ENCODE measurements around the gene TEX9.

Gene TEX9

GRCh38 chr15:56342653-56343052, 22.6 kb upstream of the TEX9 start:
- Histone ChIP-seq H3K4me3 (ENCODE audit: low read length) (no peak overlapping the region), H3K9ac (ENCODE audit: low read depth, low read length) (no peak overlapping the region), H3K36me3 (ENCODE audit: insufficient read depth, low read length) (no peaks in the 10 kb centered on the region), H3K9me3 (replicated peaks; ENCODE audit: low read length) (no peaks in the 10 kb centered on the region), H3K4me2 (ENCODE audit: low read length) (no peak overlapping the region), H3K27me3 (ENCODE audit: control insufficient read depth, insufficient read depth, low read length) (no peaks in the 10 kb centered on the region), H3K4me1 (ENCODE audit: control insufficient read depth, insufficient read depth, low read length) (no peaks in the 10 kb centered on the region)

- Histone ChIP-seq H3K27me3 (ENCODE audit: control insufficient read depth, insufficient read depth, low read length) (no peaks in the 10 kb centered on the region), H3K4me2 (ENCODE audit: low read length) (no peak overlapping the region), H3K9ac (ENCODE audit: low read depth, low read length) (no peak overlapping the region), H3K4me3 (ENCODE audit: low read length) (no peak overlapping the region), H3K4me1 (ENCODE audit: control insufficient read depth, insufficient read depth, low read length) (no peaks in the 10 kb centered on the region), H3K9me3 (replicated peaks; ENCODE audit: low read length) (no peaks in the 10 kb centered on the region), H3K36me3 (ENCODE audit: insufficient read depth, low read length) (no peaks in the 10 kb centered on the region)
These were observed 21.3 kb upstream of the TEX9 start for GRCh38 chr15:56343879-56344278.

DNA sequence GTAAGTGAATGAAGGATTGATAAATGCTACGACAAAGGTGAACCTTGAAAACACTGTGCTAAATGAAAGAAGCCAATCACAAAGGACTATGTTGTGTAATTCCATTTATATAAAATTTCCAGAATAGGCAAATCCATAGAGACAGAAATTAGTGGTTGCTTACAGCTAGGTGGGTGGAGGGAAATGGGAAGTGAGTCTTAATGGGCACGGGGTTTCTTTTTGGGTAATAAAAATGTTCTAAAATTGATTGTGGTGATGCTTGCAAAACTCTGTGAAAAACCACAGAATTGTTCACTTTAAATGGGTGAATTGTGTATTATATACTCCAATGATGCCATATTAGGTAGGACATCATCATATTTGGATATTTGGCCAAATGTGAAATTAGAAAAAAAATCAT, 20.9 kb upstream of the TEX9 start:
- no peaks in the 10 kb centered on the region for H3K36me3 ChIP-seq (ENCODE audit: insufficient read depth, low read length)

GRCh38 chr15:56346414-56346813, 18.8 kb upstream of the TEX9 start:
- H3K9ac ChIP-seq (ENCODE audit: low read depth, low read length): no peak overlapping the region
- no peaks in the 10 kb centered on the region for H3K4me1 ChIP-seq (ENCODE audit: control insufficient read depth, insufficient read depth, low read length)
- no peak overlapping the region for H3K4me3 ChIP-seq (ENCODE audit: low read length)
- H3K9me3 ChIP-seq (replicated peaks; ENCODE audit: low read length): no peaks in the 10 kb centered on the region
- H3K4me2 ChIP-seq (ENCODE audit: low read length): no peak overlapping the region
- H3K36me3 ChIP-seq (ENCODE audit: insufficient read depth, low read length): no peaks in the 10 kb centered on the region
- H3K27me3 ChIP-seq (ENCODE audit: control insufficient read depth, insufficient read depth, low read length): no peaks in the 10 kb centered on the region

More for the DNA sequence above, 20.9 kb upstream of the TEX9 start:
- Histone ChIP-seq H3K4me3 (ENCODE audit: low read length) (no peak overlapping the region), H3K9me3 (replicated peaks; ENCODE audit: low read length) (no peaks in the 10 kb centered on the region), H3K9ac (ENCODE audit: low read depth, low read length) (no peak overlapping the region), H3K4me1 (ENCODE audit: control insufficient read depth, insufficient read depth, low read length) (no peaks in the 10 kb centered on the region), H3K4me2 (ENCODE audit: low read length) (no peak overlapping the region), H3K27me3 (ENCODE audit: control insufficient read depth, insufficient read depth, low read length) (no peaks in the 10 kb centered on the region)

- no peak overlapping the region for H3K4me3 ChIP-seq (ENCODE audit: low read length)
- no peak overlapping the region for H3K4me2 ChIP-seq (ENCODE audit: low read length)
- H3K27me3 ChIP-seq (ENCODE audit: control insufficient read depth, insufficient read depth, low read length): no peaks in the 10 kb centered on the region
- H3K36me3 ChIP-seq (ENCODE audit: insufficient read depth, low read length): no peaks in the 10 kb centered on the region
- H3K9ac ChIP-seq (ENCODE audit: low read depth, low read length): no peak overlapping the region
- peaks cover 12% of the 10 kb centered on the region for H3K4me1 ChIP-seq (ENCODE audit: control insufficient read depth, insufficient read depth, low read length)
- no peaks in the 10 kb centered on the region for H3K9me3 ChIP-seq (replicated peaks; ENCODE audit: low read length)
These were observed 15.7 kb upstream of the TEX9 start for GRCh38 chr15:56349554-56349953.

GRCh38 chr15:56351353-56351752, 13.9 kb upstream of the TEX9 start:
- Histone ChIP-seq H3K27me3 (ENCODE audit: control insufficient read depth, insufficient read depth, low read length) (no peaks in the 10 kb centered on the region), H3K4me1 (ENCODE audit: control insufficient read depth, insufficient read depth, low read length) (peaks cover 15% of the 10 kb centered on the region), H3K9ac (ENCODE audit: low read depth, low read length) (no peak overlapping the region), H3K4me3 (ENCODE audit: low read length) (no peak overlapping the region), H3K9me3 (replicated peaks; ENCODE audit: low read length) (no peaks in the 10 kb centered on the region), H3K36me3 (ENCODE audit: insufficient read depth, low read length) (no peaks in the 10 kb centered on the region), H3K4me2 (ENCODE audit: low read length) (no peak overlapping the region)

DNA sequence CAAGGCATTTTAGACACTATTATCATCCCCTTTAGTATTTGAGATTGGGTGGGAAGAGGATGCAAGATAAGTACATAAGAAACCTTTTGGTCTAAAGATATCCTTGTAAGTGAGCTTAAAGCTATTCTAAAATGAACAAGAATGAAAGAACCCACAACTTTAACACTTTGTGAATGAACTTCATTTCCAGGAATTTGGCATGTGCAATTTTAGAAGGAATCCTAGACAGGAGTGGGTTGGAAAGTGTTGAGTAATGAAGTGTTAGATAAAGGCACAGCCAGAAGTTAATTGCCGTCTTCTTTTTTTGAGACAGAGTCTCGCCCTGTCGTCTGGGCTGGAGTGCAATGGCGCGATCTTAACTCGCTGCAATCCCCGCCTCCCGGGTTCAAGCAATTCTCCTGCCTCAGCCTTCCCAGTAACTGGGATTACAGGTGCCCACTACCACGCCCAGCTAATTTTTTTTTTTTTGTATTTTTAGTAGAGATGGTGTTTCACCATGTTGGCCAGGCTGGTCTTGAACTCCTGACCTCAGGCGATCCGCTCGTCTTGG, 13.2 kb upstream of the TEX9 start:
- Histone ChIP-seq H3K4me1 (ENCODE audit: control insufficient read depth, insufficient read depth, low read length) (peaks cover 22% of the 10 kb centered on the region), H3K27me3 (ENCODE audit: control insufficient read depth, insufficient read depth, low read length) (no peaks in the 10 kb centered on the region), H3K9ac (ENCODE audit: low read depth, low read length) (no peak overlapping the region), H3K36me3 (ENCODE audit: insufficient read depth, low read length) (no peaks in the 10 kb centered on the region), H3K9me3 (replicated peaks; ENCODE audit: low read length) (no peaks in the 10 kb centered on the region), H3K4me2 (ENCODE audit: low read length) (no peak overlapping the region), H3K4me3 (ENCODE audit: low read length) (no peak overlapping the region)

DNA sequence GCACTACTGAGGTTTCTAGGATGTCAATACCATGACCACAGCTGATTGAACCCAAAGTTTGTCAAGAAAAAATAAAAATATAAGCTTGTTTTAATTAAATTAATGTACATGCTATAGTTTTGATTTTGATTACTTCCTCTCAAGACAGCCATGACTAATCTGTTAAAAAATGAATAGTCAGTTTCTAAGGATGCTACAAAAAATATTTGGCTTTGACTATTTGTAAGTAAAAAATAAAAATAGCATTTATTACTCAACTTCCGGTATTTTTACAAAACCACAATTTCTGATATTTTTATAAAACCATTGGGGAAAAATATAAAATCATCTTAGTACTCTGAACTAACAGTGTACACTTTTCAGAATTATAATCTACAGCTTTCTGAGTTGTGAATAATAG, 12.1 kb upstream of the TEX9 start:
- Histone ChIP-seq H3K4me1 (ENCODE audit: control insufficient read depth, insufficient read depth, low read length) (peaks cover 23% of the 10 kb centered on the region), H3K9ac (ENCODE audit: low read depth, low read length) (peak overlapping the region; percentile 54), H3K4me2 (ENCODE audit: low read length) (peak overlapping the region; percentile 31), H3K27me3 (ENCODE audit: control insufficient read depth, insufficient read depth, low read length) (no peaks in the 10 kb centered on the region), H3K9me3 (replicated peaks; ENCODE audit: low read length) (no peaks in the 10 kb centered on the region), H3K4me3 (ENCODE audit: low read length) (no peak overlapping the region), H3K36me3 (ENCODE audit: insufficient read depth, low read length) (no peaks in the 10 kb centered on the region)

- Histone ChIP-seq H3K4me3 (ENCODE audit: low read length) (no peak overlapping the region), H3K27me3 (ENCODE audit: control insufficient read depth, insufficient read depth, low read length) (no peaks in the 10 kb centered on the region), H3K36me3 (ENCODE audit: insufficient read depth, low read length) (no peaks in the 10 kb centered on the region), H3K9ac (ENCODE audit: low read depth, low read length) (peak overlapping the region; percentile 54), H3K4me1 (ENCODE audit: control insufficient read depth, insufficient read depth, low read length) (peaks cover 23% of the 10 kb centered on the region), H3K4me2 (ENCODE audit: low read length) (peak overlapping the region; percentile 12), H3K9me3 (replicated peaks; ENCODE audit: low read length) (no peaks in the 10 kb centered on the region)
These were observed 11.5 kb upstream of the TEX9 start for GRCh38 chr15:56353740-56354139.

DNA sequence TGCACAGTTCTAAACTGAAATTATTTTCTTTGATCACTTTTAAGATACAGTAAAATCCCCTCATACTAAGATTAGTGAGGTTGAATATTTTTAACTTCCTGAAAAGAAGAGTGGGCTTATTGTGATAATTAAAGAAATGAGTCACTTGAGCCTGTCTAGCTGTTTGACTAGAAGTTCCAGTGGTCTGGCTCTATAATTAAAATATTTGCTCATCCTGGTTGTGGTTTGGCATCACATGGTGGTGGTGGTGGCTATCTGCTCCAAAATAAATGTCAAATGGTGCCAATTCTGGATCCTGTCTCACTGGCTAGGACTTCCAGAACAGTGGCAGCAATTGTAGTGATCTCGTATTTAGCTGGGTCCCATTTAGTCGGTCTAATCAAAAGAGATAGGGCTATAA, 8.6 kb upstream of the TEX9 start:
- H3K4me2 ChIP-seq (ENCODE audit: low read length): peak overlapping the region; percentile 1
- H3K9me3 ChIP-seq (replicated peaks; ENCODE audit: low read length): no peaks in the 10 kb centered on the region
- H3K4me3 ChIP-seq (ENCODE audit: low read length): no peak overlapping the region
- H3K36me3 ChIP-seq (ENCODE audit: insufficient read depth, low read length): no peaks in the 10 kb centered on the region
- H3K9ac ChIP-seq (ENCODE audit: low read depth, low read length): no peak overlapping the region
- no peaks in the 10 kb centered on the region for H3K27me3 ChIP-seq (ENCODE audit: control insufficient read depth, insufficient read depth, low read length)
- peaks cover 23% of the 10 kb centered on the region for H3K4me1 ChIP-seq (ENCODE audit: control insufficient read depth, insufficient read depth, low read length)

- H3K4me1 ChIP-seq (ENCODE audit: control insufficient read depth, insufficient read depth, low read length): peaks cover 17% of the 10 kb centered on the region
- H3K27me3 ChIP-seq (ENCODE audit: control insufficient read depth, insufficient read depth, low read length): no peaks in the 10 kb centered on the region
- no peaks in the 10 kb centered on the region for H3K36me3 ChIP-seq (ENCODE audit: insufficient read depth, low read length)
- no peaks in the 10 kb centered on the region for H3K9me3 ChIP-seq (replicated peaks; ENCODE audit: low read length)
- no peak overlapping the region for H3K4me2 ChIP-seq (ENCODE audit: low read length)
- H3K9ac ChIP-seq (ENCODE audit: low read depth, low read length): no peak overlapping the region
- H3K4me3 ChIP-seq (ENCODE audit: low read length): no peak overlapping the region
These were observed 6.6 kb upstream of the TEX9 start for GRCh38 chr15:56358604-56359003.

GRCh38 chr15:56361987-56362386, 3.2 kb upstream of the TEX9 start:
- Histone ChIP-seq H3K36me3 (ENCODE audit: insufficient read depth, low read length) (no peaks in the 10 kb centered on the region), H3K27me3 (ENCODE audit: control insufficient read depth, insufficient read depth, low read length) (no peaks in the 10 kb centered on the region), H3K9ac (ENCODE audit: low read depth, low read length) (no peak overlapping the region), H3K4me2 (ENCODE audit: low read length) (no peak overlapping the region), H3K9me3 (replicated peaks; ENCODE audit: low read length) (no peaks in the 10 kb centered on the region), H3K4me1 (ENCODE audit: control insufficient read depth, insufficient read depth, low read length) (peaks cover 12% of the 10 kb centered on the region), H3K4me3 (ENCODE audit: low read length) (no peak overlapping the region)
